NCI-H2196 treated with DMSO at 0.1 percent for 48 hours (cell line): ENCODE data around the gene MYOM1.
"Not testable (repeated sequence)": the region's sequence is repeated elsewhere in the genome, so short reads cannot be mapped to it uniquely, and the experiment has no call there.

Source experiments
- DNase-seq: peaks from one replicate; lab custom pipeline; 2025; ENCODE audit not compliant: unreplicated experiment; lab: John Stamatoyannopoulos, UW

MYOM1 gene

DNA sequence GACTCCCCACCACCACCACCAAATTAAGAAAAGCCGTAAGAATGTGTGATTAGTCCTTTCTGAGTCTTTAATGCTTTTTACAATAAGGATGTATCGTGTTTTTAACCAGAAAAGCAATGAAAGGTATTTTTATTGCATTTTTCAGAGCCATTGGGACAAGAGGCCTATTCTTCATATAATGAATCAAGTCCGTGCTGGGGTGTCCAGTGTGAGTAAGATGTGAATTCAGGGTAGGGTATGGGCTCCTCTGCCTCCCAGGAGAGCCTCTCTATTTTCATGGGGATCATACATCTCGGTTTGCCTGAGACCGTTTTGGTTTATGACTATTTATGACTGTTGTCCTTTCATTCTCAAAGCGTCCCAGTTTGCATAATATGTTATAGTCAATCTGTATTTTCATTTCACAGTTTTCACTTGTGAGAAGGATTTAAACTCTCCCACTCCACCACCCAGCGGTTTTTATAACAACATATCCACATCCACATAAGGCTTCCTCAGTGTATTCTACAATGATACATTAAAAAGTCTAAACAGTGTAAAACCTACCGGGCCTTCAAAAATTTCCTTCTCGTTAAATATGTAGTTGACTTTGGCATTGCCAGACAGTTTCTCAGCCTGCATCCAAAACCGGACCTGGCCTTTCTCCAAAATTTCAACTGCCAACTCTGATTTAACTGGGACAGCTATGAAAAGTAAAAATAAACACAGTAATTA lies 126.0 kb downstream of the MYOM1 start:
- DNase-seq: no peak

DNA sequence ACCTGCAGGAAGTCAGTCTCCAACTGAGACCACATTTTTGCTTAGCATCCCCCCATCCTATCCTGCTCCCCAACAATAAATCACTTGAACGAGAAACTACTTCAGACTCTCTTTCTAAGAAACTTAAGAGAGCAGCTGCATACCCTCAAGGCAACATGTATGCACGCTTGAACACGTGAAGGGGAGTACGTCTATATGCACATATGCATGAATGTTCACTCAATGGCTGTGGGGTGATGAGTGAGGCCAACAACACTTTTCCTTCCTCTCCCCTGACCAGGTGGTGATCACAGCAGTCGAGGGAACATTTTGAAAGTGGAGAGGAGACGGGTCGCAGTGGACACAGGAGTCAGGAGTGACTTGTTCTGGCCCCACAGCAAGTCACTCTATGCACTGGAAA lies 127.0 kb downstream of the MYOM1 start:
- DNase-seq: no peak

DNA sequence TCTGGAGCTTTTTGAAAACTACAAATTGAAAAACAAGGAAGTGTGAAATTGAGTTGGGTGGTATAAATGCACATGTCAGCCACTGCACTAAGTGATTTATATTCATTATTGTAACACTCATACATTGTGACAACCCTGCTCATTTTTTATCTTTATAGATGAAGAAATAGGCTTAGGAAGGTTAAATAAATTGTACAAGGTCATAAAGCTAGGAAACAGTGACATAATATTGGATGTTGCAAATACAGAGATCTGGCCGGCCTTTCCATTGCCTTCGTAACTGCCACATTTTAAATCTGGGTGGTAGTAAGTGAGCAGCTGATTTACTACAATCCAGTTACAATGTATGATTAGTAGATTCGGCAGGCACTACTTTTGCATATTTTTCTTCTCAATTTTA lies 130.2 kb downstream of the MYOM1 start:
- no peak for DNase-seq

DNA sequence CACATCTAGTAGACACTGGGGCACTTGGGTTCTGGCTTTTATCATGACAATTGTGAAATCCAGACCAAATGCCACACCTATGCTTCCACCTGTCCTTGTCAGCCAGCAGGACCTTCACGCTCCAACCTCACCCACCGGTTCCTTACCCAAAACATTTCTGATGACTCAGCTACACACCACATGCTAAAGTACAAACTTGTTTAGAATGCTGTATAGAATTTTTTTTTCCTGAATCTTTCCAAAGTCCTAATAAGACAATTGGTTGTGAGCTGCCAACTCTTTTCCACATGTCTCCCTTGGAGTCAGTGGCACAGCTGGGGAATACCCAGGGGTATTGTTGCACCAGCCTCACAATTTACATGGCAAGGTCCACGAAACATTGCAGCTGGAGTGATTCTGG lies 131.3 kb downstream of the MYOM1 start:
- no peak for DNase-seq

DNA sequence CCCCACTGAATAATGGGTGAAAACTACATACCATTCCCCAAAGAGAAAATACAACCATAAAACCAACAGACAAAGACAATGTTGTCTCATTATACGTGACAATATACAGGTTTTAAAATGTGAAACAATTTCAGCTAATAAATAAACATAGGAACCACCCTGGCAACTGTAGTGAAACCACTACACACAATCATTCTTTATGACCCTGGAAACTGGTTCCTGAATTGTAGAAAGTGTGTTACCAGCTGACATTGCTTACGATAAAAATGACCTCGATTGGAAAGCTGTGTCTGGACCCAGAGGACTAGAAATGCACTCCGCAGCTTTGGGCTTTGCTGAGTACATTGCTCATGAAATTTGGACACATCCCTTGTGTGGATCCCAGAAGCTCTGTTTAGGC lies 132.9 kb downstream of the MYOM1 start:
- no peak for DNase-seq

DNA sequence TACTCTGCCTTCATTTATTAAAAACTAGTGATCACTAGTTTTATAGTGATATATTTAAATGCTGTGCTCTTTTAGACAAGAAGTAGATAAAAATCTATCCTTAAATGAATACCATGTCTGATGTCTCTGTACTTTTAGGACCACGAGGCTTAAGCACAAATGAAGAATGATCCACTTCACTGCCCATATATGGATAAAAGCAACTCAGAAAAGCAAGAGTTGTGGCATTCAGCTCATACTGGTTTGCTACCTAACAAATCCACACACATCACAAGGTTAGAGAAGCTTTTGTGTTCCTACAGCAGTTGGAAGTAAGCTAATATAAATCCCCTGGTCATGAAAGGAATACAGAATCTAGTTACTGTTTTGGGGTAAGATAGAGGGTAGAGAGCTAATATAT lies 134.2 kb downstream of the MYOM1 start:
- DNase-seq: no peak

DNA sequence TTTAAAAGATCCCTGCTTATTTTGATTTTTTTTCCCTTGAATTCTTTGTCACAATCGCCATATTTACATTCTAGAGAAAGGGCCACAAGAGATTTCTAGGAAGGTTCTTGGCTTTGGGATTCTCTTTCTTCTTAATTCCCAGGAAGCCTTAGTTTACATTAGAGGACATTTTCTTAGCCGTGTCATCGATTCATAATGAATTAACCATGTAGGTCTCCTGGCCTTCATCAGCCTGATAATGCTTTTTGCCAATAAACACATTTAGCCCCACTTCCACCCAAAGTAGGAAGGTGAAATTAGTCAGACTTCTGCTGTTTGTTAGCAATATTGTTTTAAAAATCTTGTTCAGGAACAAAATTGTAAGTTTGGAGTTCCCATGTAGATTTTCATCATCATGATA lies 135.6 kb downstream of the MYOM1 start:
- no peak for DNase-seq

DNA sequence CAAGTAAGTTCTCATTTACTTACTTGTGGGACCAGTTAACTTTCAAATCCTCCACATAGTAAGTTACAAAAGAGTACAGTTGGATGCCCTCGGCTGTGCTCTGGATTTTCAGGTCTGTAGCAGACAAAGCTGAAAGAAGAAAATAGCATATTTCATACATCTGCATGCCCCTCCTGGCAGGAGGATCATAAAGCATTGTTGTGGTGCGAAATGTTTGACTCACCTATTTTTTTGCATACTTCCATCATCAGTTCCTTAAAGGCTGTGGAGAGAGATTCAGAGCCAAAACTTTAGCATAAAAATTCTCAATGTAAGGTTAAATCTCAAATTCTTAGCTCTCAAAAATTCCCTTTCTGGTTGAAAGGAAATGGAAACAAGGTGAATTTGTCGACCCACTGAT lies 136.0 kb downstream of the MYOM1 start:
- DNase-seq: no peak

DNA sequence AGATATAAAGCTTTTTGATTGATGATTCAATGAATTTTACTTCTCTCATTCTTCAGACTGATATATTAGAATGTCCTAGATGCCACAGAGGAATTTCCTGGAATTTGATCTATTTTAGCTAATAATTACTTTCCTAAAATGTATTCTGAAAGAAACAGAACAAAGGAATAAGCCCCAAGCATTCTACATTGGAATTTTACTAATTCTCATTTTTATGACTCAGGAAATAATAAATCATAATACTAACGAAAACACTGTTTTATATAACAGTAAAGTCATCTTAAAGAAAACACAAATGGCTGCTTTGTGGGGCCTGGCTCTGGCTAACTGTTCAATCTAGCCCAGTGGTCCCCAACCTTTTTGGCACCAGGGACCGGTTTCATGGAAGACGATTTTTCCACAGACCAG lies 138.2 kb downstream of the MYOM1 start:
- no peak for DNase-seq

DNA sequence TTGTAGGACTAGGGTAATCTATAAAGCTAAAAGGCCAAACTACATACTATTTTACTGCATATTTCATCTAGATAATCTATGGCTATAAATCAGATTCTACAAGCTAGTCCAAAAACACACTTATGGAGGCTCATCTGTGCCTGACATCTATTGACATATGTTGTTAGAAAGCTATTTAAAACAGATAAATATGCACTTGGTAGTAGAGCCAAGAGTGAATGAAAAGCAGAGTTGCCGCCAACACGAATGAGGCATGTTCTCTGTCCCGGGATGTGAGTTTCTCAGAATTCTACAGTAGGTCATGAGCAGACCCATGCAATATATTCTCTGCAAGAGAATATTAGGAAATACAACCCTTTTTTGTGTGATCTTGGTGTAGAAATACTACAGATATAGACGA lies 140.1 kb downstream of the MYOM1 start:
- DNase-seq: no peak

DNA sequence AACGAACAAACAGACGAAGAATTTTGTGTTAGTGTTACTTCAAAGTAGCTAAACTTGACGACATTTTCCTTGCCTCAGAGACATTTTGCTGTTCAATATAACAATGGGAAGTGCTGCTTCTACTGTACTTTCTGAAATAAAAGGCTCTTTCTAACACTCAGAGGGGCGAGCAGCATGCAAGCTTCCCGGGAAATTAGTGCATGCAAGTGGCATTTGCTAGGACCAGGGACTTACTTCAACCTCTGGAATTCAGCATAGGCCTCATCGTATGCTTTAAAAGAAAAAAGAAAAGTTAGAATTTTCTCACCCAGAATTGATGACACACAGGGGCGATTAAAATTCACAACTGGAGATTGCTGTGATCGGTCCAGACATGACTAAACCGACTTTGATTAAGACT lies 144.3 kb downstream of the MYOM1 start:
- no peak for DNase-seq

DNA sequence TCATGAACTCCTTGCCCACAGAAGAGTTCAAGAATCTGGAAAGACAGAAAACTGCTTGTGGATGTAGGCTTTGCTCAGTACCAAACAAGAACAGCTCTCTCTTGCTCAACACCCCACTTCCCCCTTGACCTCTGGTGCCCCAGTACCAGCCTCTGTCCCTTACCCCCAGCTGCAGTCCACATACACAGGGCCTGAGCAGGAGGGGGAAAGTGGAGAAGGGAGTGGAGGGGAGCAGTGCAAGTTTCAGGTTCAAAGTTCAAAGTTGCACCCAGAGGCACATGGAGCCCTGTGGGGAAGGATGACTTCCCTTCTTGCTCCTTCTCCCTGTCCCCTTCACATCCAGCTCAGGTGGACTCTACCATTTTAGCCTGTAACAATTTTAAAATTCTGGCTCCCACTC lies 145.7 kb downstream of the MYOM1 start:
- DNase-seq: no peak

DNA sequence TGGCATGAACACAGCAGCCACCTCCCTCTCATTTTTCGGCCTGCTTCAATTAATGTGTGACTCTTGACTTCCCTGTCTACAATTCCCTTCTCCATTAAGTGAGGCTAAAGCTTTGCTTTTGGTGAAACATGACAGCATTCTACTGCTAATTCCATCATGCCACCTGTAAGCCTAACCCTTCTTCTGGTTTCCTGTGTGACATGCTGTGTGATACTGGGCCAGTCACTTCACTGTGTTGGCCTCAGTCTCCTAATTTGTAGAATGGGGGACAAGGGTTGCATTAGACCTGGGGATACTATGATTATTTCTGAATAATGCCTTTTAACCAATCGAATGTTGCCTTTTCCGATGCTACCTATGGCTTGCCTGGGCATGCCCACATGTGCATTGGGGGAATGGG lies 146.4 kb downstream of the MYOM1 start:
- DNase-seq: not testable (repeated sequence)

DNA sequence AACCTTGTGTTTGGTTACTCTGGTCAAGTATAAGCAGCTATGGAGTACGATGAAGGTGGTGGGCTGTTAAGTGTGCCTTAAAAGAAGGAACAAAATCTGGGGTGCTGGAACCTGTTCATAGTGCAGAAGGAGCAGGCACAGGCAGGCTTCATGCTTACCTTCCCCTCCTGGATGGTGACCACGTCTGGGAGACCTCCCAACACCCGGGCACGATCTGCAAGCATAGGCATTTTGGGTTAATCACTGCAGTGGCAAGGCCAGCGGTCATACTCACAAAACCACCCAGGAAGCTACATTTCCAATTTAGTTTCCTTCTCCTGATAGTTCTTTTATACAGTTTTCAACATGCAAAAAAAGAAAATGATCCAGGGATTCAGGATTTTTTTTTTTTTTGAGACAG lies 148.1 kb downstream of the MYOM1 start:
- no peak for DNase-seq

DNA sequence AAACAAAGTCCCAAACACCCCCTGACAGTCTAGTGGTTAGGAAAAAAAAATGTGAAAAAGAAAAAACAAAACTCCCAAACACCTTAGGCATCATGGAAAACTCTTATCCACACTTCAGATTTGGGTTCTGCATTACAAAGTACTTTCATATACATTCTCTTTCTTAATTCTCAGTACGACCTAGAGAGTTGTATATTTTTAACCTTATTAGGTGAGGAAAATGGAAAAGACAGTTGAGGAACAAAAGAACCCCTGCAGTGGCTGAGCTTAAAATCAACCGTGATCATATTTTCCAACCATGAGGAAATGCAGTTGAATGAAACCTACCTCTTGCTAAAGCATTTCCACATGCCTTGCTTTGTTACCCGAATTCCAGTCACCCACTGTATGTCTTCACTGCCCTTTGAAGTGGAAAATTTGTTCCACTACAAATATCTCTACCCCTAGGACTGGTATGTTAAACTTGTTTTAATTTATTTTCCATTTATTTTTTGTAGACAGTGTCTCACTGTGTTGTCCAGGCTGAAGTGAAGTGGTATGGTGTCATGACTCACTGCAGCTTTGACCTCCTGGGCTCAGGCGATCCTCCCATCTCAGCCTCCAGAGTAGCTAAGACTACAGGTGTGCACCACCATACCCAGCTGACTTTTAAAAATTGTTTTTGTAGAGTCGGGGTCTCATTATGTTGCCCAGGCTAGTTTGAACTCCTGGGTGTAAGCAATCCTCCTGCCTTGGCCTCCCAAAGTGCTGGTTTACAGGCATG lies 149.9 kb downstream of the MYOM1 start:
- no peak for DNase-seq

DNA sequence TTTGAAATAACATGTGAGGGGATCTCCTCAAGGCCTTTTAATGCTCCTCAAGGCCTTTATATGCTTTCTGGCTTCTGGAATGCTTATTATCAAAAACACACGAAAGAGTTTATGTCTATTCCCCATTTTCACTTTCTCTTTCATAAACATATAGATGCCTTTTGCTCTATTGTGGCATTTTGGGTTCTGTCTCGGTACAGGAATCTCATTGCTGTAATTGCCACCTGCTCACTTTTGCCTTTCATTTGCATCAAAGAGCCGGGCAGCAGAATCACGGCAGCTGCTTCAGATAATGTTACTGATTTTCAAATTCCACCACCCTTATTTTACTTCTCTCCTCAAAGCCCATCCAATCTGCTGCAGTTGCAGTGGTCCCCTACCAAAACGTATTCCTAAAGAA lies 152.0 kb downstream of the MYOM1 start:
- no peak for DNase-seq

DNA sequence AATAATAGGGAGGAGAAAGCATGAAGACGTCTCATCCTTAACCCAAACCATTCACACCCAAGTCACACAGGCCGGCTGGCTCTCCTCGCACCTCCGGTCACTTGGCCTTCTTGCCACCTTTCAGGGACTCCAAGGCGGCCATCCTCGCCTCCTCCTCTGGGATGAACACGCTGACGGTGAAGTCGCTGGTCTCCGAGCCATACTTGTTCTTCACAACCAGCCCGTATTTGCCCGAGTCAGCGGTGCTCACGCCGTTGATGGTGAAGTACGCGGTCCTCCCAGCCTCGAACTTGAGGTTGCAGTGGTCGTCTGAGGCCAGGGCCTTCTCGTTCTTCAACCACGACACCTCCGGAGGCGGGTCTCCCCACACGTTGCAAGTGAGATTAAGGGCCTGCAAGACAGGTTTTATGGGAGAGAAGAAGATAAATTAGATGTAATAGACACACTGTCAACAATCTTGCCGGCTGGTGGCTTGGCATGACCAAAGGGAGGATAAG lies 152.6 kb downstream of the MYOM1 start:
- no peak for DNase-seq

DNA sequence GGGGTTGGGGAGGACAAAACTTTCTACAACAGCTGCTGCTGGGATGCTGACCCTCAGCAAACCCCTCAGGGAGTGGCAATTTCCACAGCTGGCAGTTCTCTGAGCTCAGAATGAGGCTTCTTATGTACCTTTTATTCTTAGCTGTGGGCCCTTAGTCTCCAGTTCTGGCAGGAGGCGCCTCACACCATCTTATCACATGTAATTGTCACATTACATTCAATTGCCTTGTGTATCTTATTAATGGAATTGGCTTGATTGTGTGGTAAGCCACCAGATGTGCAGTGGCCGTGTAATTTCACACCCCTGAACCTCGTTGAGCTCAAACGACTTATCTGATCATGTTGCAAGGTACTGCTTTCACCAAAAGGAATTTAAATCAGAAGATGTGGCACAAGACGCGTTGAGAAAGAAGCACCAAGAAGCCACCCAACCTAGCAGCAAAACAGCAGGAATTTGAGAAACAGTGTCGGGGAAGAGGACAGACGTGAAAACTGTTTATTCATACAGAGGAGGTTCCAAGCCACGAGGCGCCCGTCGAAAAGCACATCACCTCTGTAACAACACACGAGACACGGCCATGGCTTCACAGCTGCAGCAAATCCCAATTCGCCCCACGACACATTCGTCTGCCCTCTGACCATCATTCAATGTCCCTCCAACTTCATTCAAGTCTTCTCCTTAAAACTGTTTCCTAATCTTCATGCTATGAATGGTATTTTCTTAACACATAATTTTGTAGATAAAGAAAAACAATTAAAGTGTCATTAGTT lies 153.2 kb downstream of the MYOM1 start:
- DNase-seq: no peak

DNA sequence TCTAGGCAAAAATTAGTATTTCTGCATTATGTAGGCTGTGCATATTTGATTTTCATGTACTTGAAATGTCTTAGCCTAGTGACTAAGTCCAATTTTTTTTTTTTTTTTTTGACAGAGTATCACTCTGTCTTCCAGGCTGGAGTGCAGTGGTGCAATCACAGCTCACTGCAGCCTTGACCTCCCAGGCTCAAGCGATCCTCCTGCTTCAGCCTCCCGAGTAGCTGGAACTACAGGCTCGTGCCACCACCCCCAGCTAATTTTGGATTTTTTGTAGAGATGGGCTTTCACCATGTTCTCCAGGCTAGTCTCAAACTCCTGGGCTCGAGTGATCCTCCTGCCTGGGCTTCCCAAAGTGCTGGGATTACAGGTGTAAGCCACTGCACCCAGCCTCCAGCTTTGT lies 156.0 kb downstream of the MYOM1 start:
- DNase-seq: not testable (repeated sequence)

DNA sequence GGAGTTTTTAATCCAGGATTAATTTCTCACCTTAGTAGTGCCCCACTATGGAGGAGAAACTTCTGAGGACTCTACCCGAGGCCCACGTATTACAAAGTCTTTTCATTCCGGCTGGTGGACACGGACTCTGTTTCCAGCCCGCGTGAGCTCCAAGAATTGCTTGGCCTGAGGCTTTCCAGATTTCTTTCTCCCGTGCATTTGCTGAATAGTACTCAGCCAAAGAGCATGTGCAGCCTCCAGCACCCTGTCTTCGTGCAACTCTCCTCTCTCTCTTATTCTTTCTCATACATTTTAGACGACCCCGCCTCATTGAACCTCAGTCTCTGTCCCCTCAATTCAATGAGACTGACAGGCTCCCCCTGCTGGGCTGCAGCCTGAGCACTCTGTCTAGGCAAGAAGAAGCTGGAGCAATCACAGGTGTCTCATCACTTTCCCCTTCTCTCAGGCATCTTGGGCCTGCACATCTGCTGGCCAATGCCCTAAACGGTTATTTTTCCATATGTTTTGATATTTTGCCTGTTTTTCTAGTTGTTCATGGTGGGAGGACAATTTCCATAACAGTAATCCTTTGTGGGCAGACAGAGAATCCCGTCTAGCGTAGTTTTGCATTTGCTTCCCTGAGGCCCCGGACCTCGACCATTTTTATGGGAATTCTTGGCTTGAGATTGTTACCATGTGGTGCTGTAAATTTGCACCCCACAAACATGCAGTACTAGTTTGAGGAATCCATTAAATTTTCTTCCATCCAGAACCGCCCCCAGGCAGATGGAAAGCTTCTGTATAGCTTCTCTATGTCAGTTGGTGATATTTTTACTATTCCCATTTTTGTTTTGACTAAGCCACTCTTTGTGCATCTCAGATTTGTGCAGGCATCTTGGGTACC lies 156.7 kb downstream of the MYOM1 start:
- no peak for DNase-seq
